GM18499 (cell line): ENCODE results near the gene PRUNE2.

Experiments
- ATAC-seq: cut with Tn5 transposase; IDR thresholded peaks from one replicate; pipeline ENCODE4 v1.9.1; 2021; ENCODE audit warnings: moderate number of reproducible peaks; ENCODE audit not compliant: insufficient read depth, unreplicated experiment

PRUNE2 gene

DNA sequence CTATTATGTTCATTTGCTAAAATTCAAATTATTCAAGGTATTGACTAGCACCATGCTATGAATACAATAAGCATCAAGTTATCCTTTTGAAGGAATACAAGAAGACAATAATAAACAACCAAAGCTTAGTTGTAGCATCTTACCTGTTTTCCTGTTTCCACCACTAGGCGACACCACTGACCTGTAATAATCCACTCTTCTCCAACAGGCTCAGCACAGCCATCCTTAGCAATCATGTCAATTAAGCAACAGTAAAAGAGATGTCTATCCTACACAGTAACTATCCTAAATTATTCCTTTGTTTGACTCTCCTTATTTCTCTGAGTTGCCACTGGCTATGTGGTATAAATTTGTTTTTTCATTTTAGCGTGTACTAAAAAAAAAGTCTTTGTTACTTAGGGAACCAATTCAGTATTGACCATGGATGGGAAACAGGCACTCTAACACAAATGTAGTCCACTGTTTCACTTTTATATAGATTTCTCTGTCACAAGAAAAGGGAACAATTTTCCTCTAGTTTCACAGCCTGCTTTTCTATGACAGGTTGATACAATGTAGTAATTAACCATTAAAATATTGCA lies 95.4 kb downstream of the PRUNE2 start:
- peak; percentile 68 for ATAC-seq

DNA sequence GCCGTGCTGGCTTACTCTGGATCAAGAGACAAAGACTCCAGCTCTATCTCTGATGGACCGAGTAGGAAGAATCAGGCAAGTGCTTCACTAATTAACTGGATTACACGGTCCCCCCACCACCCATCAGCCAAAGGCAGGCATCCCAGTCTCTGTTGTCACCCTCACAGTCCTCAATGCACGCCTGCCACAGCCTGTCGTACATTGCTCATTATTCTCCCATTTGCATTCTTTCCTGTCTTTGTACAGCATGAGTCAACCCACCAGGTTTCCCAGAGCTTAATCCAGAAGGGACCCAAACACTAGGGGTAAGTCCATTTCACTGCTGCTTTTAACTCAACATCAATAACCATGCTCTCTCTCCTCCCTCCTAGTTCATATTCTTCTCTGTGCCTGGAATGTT lies 97.3 kb downstream of the PRUNE2 start:
- ATAC-seq: no peak

DNA sequence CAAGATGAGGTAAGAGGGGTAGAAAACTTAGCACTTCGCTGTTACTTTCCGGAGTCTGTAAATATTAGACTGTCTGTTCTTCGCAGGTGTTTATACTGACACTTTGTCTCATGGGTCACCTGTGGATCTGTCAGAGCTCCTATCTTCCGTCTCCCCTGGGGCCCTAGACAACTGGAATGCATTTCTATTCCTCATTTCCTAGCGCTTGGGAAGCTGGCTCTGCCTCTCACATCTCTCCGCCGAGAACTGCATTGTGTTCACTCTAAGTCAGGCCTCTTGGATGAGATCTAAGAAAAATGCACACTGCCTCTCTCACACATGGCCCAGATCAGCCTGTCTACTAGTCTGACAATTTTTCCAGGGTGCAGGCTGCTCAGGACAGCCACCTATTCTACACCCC lies 102.2 kb downstream of the PRUNE2 start:
- no peak for ATAC-seq

DNA sequence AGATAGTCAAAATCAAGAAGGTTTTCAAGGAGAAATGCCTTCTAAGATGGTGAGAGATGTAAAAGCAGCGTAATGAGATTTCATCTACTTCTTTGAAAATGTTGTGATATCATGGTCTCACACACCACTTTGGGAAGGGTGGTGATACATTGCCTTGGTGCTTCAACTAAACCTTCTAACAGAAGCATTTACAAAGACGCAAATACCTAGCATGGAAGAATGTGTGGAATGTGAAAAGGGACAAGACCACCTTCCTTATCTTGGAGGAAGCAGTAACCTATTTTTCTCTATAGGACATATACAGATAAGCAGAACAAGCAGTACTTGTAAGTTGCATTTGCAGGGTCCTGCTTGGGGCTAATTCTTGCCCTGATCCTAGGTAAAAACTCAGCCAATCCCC lies 102.8 kb downstream of the PRUNE2 start:
- ATAC-seq: no peak

DNA sequence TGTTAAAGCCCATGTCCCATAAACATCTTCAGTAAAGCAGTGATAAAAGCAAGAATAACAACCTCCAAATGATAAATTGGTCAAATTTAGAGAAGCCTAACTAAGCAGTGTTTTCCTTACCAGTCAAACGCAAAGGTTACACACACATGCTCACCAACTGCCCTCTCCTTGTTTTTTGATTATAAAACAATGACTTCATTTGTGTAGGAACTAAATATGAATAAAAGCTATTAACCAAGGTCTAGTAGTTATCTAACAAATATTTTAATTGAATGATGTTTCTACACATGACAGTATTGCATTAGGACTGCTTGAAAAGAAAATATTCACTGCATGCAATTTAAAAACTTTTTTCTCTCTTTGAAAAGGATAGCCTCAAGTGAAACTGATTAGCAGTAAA lies 105.0 kb downstream of the PRUNE2 start:
- ATAC-seq: no peak

DNA sequence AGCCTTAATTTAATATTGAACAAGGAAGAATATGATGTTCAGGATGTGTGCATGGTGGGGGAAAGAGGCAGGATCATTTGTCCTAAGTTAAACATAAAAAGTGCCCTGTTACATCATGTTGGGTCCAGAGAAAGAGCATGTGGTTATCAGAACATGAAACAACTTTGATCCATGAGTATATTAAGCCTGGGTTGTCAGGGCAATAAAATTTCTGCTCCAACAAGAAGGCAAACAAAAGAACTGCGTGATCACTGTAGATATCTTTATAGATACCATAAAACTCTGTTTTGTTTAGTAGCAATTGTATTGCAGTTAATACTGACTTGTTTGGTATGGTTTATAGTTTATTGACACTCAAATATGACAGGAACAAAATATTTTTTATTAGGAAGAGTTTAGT lies 106.4 kb downstream of the PRUNE2 start:
- ATAC-seq: no peak

DNA sequence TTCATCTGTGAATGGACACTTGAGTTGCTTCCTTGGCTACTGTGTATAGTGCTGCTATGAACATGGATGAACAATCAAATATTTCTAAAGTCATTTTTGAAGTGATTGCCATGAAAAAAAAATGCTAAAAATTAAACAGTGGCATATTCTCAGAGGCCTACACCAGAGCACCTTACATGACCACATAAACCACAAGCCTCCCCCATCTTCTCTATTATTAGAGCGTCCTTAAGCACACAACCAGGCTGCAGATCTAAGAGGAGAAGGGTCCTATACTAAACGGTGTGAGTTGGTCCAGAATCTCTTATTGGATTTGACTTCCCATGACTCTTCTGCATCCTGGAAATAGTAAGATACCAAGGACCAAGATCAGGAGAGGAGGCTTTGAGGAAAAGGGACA lies 107.4 kb downstream of the PRUNE2 start:
- ATAC-seq: no peak

DNA sequence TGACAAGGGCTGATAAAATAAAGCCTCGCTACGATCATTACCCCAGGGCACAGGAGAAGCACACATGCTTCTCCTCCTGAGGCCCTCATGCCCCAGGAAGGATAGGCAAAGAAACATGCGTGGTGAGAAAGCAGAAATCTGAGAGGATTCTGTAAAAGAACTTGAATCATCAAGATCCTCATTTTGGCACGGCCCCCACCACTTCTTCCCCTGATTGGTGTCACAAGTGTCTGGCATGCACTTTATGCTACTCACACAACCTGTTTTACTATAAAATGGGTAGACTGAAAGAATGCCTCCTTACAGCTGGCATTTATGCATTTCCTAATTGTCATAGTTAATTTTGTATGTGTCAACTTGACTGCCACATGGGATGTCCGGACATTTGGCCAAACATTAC lies 109.6 kb downstream of the PRUNE2 start:
- no peak for ATAC-seq

DNA sequence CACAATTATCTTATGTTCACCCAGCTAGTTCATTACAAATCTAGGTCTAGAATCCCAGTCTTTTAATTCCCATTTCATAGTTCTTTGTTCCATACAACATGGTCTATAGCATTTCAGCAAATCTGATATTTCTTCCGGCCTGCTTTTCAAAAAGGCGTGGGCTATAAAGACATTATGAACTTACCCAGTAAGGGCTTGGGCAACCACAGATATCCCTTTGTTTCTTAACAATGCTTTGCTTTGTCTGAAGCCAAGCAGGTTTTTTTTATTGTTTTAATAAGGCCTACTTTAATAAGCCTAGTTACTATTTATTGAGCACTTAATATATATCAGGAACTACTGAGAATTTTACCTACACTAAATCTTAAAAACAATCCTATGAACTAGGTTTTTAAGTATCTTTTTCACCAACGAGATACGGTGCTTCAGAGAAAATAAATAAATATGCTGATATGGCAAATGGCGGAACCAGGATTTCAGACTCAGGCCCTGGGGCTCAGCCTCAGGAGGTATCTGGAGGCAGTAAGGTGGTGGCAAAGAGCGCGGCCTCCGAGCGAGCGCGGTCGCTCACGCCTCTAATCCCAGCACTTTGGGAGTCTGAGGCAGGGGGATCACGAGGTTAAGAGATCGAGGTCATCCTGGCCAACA lies 112.0 kb downstream of the PRUNE2 start:
- no peak for ATAC-seq

DNA sequence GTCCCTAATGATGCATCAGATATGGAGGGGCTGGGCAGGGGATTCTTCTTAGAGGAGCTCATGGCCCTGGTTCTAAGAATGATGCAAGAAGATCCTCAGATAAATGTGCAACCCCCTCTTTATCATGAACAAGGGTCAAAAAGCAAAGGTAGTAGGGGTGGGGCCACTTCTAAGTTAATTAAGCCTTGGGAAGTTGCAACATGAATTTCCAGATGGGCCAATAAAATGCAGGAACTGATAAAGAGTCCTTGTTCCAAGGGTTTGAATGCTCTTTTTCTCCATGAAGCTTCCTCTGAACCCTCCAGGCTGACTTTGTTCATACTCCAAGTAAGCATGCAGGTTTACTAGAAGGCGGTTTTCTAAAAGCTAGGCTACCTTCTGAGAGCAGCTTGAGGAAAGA lies 116.1 kb downstream of the PRUNE2 start:
- no peak for ATAC-seq

DNA sequence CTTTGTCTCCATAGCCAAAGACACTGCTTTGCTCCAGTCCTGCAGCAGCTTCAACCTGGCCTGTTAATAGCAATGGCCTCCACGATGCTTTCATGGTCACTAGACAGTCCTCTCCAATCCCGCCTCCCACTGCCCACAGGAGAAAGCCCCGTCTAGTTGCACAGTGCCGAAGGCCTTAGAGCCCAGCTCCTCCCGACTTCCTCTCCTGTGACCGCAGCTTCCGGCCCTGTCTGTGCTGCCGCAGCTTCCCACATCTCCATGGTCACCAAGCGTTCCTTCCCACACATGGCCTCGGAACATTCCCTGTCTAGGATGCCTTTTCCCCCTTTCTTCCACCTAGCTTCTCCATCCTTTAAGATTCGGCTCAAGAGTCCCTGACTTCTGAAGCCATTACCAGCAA lies 118.2 kb downstream of the PRUNE2 start:
- no peak for ATAC-seq

DNA sequence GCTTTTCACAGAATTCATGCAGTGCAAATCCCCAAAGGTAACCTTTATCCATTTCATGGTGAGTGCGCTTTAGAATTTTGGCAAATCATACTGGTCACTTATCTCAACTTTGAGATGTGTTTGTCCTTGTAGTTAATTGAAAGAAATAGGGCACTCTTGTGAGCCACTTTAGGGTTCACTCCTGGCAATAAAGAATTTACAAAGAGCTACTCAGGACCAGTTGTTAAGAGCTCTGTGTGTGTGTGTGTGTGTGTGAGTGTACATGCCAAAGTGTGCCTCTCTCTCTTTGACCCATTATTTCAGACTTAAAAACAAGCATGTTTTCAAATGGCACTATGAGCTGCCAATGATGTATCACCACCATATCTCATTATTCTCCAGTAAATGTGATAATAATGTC lies 120.4 kb downstream of the PRUNE2 start:
- ATAC-seq: no peak

DNA sequence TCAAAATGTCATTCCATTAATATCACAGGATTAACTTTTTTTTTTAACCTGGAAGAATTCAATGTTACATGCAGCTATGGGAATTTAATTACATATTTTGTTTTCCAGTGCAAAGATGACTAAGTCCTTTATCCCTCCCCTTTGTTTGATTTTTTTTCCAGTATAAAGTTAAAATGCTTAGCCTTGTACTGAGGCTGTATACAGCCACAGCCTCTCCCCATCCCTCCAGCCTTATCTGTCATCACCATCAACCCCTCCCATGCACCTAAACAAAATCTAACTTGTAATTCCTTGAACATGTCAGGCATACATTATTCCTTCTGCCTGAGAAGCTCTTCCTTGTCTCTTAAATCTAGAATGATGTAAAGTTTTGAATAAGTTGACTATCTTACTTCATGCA lies 121.0 kb downstream of the PRUNE2 start:
- no peak for ATAC-seq

DNA sequence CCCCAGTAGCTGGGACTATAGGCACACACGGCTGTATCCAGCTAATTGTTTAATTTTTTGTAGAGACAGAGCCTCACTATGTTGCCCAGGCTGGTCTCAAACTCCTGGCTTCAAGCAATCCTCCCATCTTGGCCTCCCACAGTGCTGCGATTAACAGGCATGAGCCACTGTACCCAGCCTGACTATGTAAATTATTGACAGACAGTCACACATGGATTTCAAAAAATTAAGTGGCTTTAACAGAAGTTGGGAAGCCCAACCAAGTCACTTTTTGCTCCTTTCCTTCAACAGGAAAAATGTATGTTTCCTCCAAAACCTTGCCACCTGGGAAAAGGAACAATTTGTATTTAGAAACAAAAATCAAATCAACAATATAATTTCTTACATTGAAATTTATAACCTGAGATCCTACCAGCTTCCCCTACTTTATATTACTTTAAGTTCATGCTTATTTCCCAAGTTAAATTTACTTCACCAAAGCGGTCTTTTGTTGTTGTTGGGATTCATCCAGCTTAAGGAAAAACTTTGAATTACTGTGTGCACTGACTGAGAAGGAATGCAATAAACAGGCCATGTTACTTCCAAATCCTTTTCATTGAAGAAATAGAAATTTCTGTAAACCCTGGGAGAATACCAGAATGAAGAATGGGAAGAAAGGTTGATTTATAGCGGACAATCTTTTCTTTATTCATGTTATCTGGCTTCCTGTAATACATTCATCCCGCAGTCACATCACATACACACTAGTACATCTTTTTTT lies 133.0 kb downstream of the PRUNE2 start:
- ATAC-seq: no peak

DNA sequence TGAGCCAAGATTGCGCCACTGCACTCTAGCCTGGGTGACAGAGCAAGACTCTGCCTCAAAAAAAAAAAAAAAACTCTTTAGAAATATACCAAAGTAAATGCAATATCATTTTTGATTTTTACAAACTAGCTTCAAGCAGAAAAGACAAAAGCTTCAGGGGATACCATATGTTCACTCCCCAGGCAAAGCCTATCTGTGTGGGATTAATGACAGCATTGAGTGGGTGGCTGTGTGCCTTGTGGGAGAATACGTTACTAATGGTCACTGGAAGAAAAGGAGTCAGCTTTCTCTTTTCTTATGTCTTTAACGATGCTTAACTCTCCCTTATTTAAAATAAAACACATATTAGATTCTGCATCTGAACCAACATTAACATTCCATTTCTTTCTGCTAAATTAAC lies 139.8 kb downstream of the PRUNE2 start:
- no peak for ATAC-seq

DNA sequence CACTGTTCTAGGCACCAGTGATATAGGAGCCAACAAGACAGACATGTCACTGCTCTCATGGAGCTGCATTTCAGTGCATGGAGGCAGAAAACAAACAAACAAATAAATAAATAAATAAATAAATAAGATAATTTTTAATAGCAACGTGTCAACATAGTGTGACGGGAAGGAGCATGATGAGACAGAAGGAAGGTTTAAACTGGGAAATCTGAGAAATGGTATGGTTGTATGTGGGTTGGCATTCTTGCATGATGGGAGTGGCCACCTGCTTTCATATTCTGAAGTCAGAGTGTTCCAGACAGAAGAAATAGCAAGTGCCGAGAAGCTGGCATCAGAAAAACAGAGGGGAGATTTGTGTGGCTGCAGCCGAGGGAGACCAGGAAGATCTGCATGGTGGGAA lies 141.8 kb downstream of the PRUNE2 start, which contains the start of gene PCA3:
Gene PCA3, plus strand, starts transcription at position 301 of the 400 bp plus-strand sequence.
- no peak for ATAC-seq

DNA sequence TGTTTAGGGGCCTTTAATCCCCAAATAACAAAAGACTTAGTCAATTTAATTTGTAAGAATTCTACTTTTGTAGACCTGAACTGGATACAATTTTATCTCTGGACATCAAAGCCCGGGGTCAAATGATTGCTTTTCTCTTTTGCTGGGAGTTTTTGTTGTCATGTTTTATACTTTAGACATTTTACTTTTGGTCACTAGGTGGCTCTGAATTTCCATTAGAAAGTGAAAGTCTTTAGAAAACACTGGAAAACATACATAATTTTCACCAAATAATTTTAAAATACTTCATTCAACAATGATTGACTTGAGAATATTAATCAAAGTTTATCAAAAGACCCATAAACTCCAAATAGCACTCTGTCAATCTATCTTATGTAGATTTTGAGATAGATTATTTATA lies 144.5 kb downstream of the PRUNE2 start:
- ATAC-seq: no peak

DNA sequence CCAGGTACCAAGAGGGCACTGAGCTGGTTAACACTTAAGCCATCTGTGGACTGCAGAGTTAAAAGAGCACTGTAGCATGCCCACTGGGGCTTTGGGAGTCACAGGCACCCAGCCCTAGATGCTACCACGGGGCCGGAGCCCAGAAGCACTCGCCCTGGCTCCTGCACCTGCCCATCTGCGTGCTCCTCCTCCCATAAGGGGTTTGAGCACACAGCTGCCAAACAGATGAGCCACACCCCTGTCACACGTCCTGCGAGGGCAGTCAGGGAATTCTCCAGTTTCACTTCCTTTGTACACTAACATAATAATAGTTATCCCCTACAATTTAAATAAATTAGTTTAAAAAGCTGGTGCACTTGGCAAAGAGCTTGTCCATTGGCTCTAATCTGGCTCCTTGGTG lies 146.2 kb downstream of the PRUNE2 start:
- ATAC-seq: no peak

DNA sequence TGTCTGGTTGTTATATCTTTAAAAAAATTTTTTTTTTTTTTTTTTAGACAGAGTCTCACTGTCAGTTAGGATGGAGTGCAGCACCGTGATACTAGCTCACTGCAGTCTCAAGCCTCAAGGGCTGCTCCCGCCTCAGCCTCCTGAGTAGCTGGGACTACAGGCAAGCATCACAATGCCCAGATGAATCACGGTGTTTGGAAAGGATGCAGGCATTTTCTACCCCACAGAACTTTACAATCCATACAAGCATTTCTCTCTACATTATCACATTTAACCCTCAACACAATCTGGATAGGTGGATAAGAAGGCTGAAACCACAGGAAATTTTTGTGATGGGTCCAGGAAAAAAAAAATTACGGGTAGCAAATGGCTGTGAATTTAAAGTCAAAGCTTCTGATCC lies 147.4 kb downstream of the PRUNE2 start:
- ATAC-seq: no peak

DNA sequence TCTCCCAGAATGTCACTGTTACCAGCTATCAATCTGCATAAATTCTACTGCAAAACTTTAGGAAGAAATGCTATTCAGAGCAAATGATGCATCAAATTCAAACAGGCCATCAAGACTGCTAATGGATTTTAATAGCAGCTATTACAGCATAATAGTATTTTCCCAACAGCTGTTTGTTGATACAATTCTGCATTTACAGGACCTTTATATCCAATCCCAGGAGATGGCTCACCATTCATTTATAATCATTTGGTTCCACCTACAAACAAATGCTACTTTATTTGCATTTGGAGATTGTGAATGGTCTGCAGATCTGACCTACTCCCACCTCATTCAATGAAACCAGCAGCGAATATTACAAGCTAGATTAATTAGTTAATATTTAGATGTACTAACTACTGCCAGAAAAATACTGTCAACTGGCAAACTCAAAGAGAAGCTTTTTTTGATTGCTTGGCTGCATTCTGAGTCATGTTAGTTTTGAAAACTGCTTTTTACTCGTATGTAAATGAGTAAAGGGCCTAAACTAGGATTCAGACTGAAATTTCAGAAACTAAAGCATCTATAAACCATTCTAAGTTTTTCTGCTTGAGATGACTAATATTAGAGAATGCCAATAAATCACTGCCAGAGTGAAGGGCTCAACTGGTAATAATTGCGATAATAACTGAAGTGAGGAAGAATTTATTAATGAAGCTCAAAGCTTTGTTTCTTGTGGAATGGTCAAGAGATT lies 148.8 kb downstream of the PRUNE2 start:
- ATAC-seq: peak; percentile 37

DNA sequence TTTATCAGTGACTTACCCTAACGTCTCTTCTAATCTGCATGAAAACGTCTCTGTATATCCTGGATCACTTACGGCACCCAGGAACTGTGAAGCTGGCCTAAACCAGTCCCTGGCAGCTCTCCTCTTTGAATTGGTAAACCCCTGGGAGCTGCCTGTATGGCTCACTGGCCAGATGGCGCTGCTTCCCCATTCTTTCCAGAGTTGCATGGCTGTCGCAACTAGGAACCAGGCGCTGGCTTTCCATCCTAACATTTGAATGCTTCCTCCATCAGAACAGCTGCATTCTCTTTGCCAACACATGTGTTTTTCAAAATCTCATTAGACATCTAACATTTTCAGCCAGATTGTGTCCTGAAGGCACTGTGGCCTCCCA lies 149.7 kb downstream of the PRUNE2 start:
- ATAC-seq: no peak
